IMR-90 (cell line): Measurements from ENCODE around the gene KRT8.

ENCODE experiments used
- BHLHE40 ChIP-seq: fragments of 150-350 bp; IDR thresholded peaks from 2 replicates; pipeline ENCODE4 v1.6.1; 2016; ENCODE audit warnings: mild to moderate bottlenecking, low read depth, low read length
- CTCF ChIP-seq: conservative IDR thresholded peaks from 2 replicates; pipeline ENCODE4 v1.5.1; 2012; ENCODE audit warnings: mild to moderate bottlenecking, low read depth, low read length, improper control_type of control experiment
- RAD21 ChIP-seq: IDR thresholded peaks from 2 replicates; pipeline ENCODE4 v1.6.1; 2012; ENCODE audit warnings: low read length, improper control_type of control experiment
- USF2 ChIP-seq: fragments of 150-350 bp; IDR thresholded peaks from 2 replicates; pipeline ENCODE4 v1.6.1; 2017; ENCODE audit warnings: mild to moderate bottlenecking, antibody characterized with exemption, low read length, low read depth

GRCh38 chr12:52929538-52929937, 24.7 kb upstream of the KRT8 start:
- no peak for TF ChIP-seq BHLHE40
- no peak for TF ChIP-seq CTCF
- no peak for TF ChIP-seq RAD21
- TF ChIP-seq USF2: no peak
